Hepatocyte (in vitro differentiated cells): ENCODE measurements around the gene CEBPG.

Source experiments
- EZH2 ChIP-seq: fragments of 200-600 bp; sonication (generic); IDR thresholded peaks from 2 replicates; pipeline ENCODE4 v1.6.1; 2016; ENCODE audit warnings: antibody characterized with exemption, mild to moderate bottlenecking, borderline replicate concordance
- EZH2phosphoT487 ChIP-seq: fragments of 200-600 bp; sonication (generic); IDR thresholded peaks from one replicate; pipeline ENCODE4 v1.6.1; 2018; ENCODE audit warnings: antibody characterized with exemption, mild to moderate bottlenecking, low read depth, moderate library complexity; ENCODE audit not compliant: unreplicated experiment, severe bottlenecking
- TF ChIP-seq, protein P1 (sequence below): fragments of 200-600 bp; sonication (generic); IDR thresholded peaks from 2 replicates; pipeline ENCODE4 v1.5.1; 2016; ENCODE audit warnings: antibody characterized with exemption, mild to moderate bottlenecking; ENCODE audit not compliant: poor library complexity

DNA sequence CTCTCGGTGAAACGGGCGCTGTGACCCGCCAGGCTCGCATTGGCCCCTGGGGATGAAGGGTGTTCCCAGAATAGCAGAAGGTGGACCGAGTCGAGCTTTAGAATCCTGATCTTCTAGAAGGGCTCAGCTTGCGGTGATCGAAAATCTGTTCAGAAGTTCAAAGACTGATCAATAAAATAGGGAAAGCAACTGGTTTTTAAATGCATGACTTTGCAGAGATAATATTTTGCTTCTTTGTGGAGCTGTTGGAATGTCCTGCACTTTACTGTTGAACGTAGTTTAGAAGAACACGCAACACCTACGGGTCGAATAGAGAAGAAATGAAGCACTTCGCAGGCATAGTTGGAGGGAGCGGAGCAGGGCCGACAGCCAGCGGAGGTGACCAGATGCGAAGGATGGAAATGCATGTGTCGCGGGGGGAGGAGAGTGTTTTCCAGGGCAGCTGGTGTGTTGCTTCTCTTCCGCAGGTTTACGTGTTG, 766 bp downstream of the CEBPG start:
- TF ChIP-seq, protein P1, sequence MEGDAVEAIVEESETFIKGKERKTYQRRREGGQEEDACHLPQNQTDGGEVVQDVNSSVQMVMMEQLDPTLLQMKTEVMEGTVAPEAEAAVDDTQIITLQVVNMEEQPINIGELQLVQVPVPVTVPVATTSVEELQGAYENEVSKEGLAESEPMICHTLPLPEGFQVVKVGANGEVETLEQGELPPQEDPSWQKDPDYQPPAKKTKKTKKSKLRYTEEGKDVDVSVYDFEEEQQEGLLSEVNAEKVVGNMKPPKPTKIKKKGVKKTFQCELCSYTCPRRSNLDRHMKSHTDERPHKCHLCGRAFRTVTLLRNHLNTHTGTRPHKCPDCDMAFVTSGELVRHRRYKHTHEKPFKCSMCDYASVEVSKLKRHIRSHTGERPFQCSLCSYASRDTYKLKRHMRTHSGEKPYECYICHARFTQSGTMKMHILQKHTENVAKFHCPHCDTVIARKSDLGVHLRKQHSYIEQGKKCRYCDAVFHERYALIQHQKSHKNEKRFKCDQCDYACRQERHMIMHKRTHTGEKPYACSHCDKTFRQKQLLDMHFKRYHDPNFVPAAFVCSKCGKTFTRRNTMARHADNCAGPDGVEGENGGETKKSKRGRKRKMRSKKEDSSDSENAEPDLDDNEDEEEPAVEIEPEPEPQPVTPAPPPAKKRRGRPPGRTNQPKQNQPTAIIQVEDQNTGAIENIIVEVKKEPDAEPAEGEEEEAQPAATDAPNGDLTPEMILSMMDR, result peak; percentile 13
- TF ChIP-seq EZH2 (no peak), EZH2phosphoT487 (no peak)
